GM21390 (cell line): ENCODE results near the gene IGF2R.

Experiments used
- ATAC-seq: cut with Tn5 transposase; IDR thresholded peaks from one replicate; pipeline ENCODE4 v1.9.1; 2021; ENCODE audit not compliant: unreplicated experiment

IGF2R gene

GRCh38 chr6:160042788-160043301 is 74.0 kb downstream of the IGF2R start:
- no peak for ATAC-seq

- no peak for ATAC-seq
These were observed 74.9 kb downstream of the IGF2R start for GRCh38 chr6:160043784-160044183.

GRCh38 chr6:160044687-160045086 is 75.8 kb downstream of the IGF2R start:
- ATAC-seq = no peak

GRCh38 chr6:160048471-160048870 is 79.6 kb downstream of the IGF2R start:
- no peak for ATAC-seq

- no peak for ATAC-seq
These were observed 80.5 kb downstream of the IGF2R start for GRCh38 chr6:160049346-160049745.

GRCh38 chr6:160050022-160050421 is 81.1 kb downstream of the IGF2R start:
- ATAC-seq = no peak

GRCh38 chr6:160051390-160051789 is 82.5 kb downstream of the IGF2R start:
- ATAC-seq = no peak

- ATAC-seq = no peak
These were observed 85.4 kb downstream of the IGF2R start for GRCh38 chr6:160054271-160054670.

- no peak for ATAC-seq
These were observed 86.0 kb downstream of the IGF2R start for GRCh38 chr6:160054913-160055312.

- no peak for ATAC-seq
These were observed 86.5 kb downstream of the IGF2R start for GRCh38 chr6:160055378-160055777.

- no peak for ATAC-seq
These were observed 86.9 kb downstream of the IGF2R start for GRCh38 chr6:160055813-160056212.

- no peak for ATAC-seq
These were observed 88.2 kb downstream of the IGF2R start for GRCh38 chr6:160057080-160057479.

- ATAC-seq = no peak
These were observed 89.8 kb downstream of the IGF2R start for GRCh38 chr6:160058603-160059215.

GRCh38 chr6:160060221-160060620 is 91.3 kb downstream of the IGF2R start:
- no peak for ATAC-seq

- ATAC-seq = no peak
These were observed 92.1 kb downstream of the IGF2R start for GRCh38 chr6:160060920-160061447.

- ATAC-seq = no peak
These were observed 95.0 kb downstream of the IGF2R start for GRCh38 chr6:160063771-160064413.

- ATAC-seq = no peak
These were observed 96.3 kb downstream of the IGF2R start for GRCh38 chr6:160065200-160065599.

GRCh38 chr6:160067564-160067963 is 98.7 kb downstream of the IGF2R start:
- ATAC-seq = no peak

- no peak for ATAC-seq
These were observed 99.5 kb downstream of the IGF2R start for GRCh38 chr6:160068346-160068745.

- ATAC-seq = peak; percentile 97
These were observed 100.2 kb downstream of the IGF2R start for GRCh38 chr6:160069050-160069454.

GRCh38 chr6:160069459-160069858 is 100.6 kb downstream of the IGF2R start:
- ATAC-seq = peak; percentile 11

GRCh38 chr6:160070427-160070826 is 101.5 kb downstream of the IGF2R start:
- no peak for ATAC-seq
